Measurements from ENCODE around the gene B3GAT1. TPM values are rescaled to one million over a fixed set of nuclear protein-coding genes. Genes with fewer than 3 reads are reported as not detected.

B3GAT1 gene
- total and polyA plus RNA-seq, 2 donors (not counting 1 experiment from before 2014, with no cell fraction given): under 0.01 TPM; not detected in 1

DNA sequence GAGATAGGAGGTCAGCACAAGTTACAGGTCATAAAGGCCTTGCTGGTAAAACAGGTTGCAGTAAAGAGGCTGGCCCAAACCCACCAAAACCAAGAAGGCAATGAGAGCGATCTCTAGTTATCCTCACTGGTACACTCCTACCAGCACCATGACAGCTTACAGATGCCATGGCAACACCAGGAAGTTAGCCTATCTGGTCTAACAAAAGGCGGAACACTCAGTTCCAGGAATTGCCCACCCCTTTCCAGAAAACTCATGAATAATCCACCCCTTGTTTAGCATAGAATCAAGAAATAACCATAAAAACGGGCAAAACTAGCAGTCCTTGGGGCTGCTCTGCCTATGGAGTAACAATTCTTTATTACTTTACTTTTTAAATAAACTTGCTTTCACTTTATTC is 43.5 kb upstream of the B3GAT1 start:
- no peak for DNase-seq (ENCODE audit: low read depth in 2 of 2)
- Histone ChIP-seq H4K20me1 (ENCODE audit: control insufficient read depth, extremely low read depth, insufficient read depth, low read length) (no peaks in the 10 kb centered on the region), H3K9me3 (ENCODE audit: control insufficient read depth, insufficient read depth, low read depth, low read length) (no peaks in the 10 kb centered on the region), H3K9ac (ENCODE audit: insufficient read depth, low read length) (no peak overlapping the region), H3K4me2 (ENCODE audit: extremely low read depth, insufficient read depth, low read length) (no peak overlapping the region), H3K36me3 (ENCODE audit: control insufficient read depth, insufficient read depth, low read length) (no peaks in the 10 kb centered on the region), H2AFZ (ENCODE audit: low read length) (no peak overlapping the region), H3K27me3 (ENCODE audit: control insufficient read depth, insufficient read depth, low read length) (no peaks in the 10 kb centered on the region), H3K4me3 (replicated peaks in 1 of 4; ENCODE audit: control extremely low read depth in 1 of 4, insufficient read depth in 1 of 4, low read depth in 3 of 4, low read length in 4 of 4) (no peak overlapping the region), H3K79me2 (ENCODE audit: control insufficient read depth, insufficient read depth, low read length) (no peaks in the 10 kb centered on the region), H3K27ac (ENCODE audit: insufficient read depth, low read length) (no peak overlapping the region), H3K4me1 (ENCODE audit: control insufficient read depth, extremely low read depth, insufficient read depth, low read length) (no peaks in the 10 kb centered on the region)
- TF ChIP-seq, protein P1, sequence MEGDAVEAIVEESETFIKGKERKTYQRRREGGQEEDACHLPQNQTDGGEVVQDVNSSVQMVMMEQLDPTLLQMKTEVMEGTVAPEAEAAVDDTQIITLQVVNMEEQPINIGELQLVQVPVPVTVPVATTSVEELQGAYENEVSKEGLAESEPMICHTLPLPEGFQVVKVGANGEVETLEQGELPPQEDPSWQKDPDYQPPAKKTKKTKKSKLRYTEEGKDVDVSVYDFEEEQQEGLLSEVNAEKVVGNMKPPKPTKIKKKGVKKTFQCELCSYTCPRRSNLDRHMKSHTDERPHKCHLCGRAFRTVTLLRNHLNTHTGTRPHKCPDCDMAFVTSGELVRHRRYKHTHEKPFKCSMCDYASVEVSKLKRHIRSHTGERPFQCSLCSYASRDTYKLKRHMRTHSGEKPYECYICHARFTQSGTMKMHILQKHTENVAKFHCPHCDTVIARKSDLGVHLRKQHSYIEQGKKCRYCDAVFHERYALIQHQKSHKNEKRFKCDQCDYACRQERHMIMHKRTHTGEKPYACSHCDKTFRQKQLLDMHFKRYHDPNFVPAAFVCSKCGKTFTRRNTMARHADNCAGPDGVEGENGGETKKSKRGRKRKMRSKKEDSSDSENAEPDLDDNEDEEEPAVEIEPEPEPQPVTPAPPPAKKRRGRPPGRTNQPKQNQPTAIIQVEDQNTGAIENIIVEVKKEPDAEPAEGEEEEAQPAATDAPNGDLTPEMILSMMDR (conservative IDR thresholded peaks at IDR 0.05 in 1 of 2, IDR thresholded peaks at IDR 0.05 in 1 of 2; ENCODE audit: low read depth in 1 of 2, low read length in 2 of 2): no peak
- no peak for TF ChIP-seq EZH2 (IDR thresholded peaks at IDR 0.05; ENCODE audit: low read length, missing control alignments)

DNA sequence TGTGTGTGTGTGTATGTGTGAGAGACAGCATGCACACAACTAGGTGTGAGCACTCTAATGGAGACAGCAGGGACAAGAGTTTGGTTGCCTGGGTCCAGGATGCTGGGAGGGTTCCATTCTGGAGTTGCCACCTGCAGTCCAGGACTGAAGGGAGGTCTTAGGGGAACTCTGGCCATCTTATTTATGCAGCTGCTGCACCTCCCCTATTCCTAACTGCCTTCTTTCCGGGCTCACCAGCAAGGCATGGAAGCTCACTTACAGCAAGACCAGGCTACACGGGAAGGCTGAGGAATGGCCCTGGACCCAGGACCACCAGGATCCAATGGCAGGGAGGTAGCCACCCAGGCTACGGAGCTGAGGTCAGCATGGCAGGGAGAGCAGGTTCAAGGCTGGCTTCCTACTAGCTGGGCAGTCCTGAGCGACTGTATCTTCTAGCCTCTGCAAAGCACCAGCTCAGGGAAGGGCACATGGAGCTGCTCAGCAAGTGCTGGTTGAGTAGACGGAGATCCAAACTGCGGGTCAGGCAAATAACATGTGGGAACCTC is 42.2 kb upstream of the B3GAT1 start:
- no peak overlapping the region for H3K4me2 ChIP-seq (ENCODE audit: extremely low read depth, insufficient read depth, low read length)
- no peaks in the 10 kb centered on the region for H4K20me1 ChIP-seq (ENCODE audit: control insufficient read depth, extremely low read depth, insufficient read depth, low read length)
- no peaks in the 10 kb centered on the region for H3K36me3 ChIP-seq (ENCODE audit: control insufficient read depth, insufficient read depth, low read length)
- TF ChIP-seq EZH2 (IDR thresholded peaks at IDR 0.05; ENCODE audit: low read length, missing control alignments): no peak
- TF ChIP-seq, protein P1 (conservative IDR thresholded peaks at IDR 0.05 in 1 of 2, IDR thresholded peaks at IDR 0.05 in 1 of 2; ENCODE audit: low read depth in 1 of 2, low read length in 2 of 2): no peak
- no peak overlapping the region for H3K27ac ChIP-seq (ENCODE audit: insufficient read depth, low read length)
- H2AFZ ChIP-seq (ENCODE audit: low read length): no peak overlapping the region
- DNase-seq (ENCODE audit: low read depth in 2 of 2): no peak
- no peaks in the 10 kb centered on the region for H3K27me3 ChIP-seq (ENCODE audit: control insufficient read depth, insufficient read depth, low read length)
- H3K9ac ChIP-seq (ENCODE audit: insufficient read depth, low read length): no peak overlapping the region
- H3K4me3 ChIP-seq (replicated peaks in 1 of 4; ENCODE audit: control extremely low read depth in 1 of 4, insufficient read depth in 1 of 4, low read depth in 3 of 4, low read length in 4 of 4): no peak overlapping the region
- H3K9me3 ChIP-seq (ENCODE audit: control insufficient read depth, insufficient read depth, low read depth, low read length): no peaks in the 10 kb centered on the region
- H3K4me1 ChIP-seq (ENCODE audit: control insufficient read depth, extremely low read depth, insufficient read depth, low read length): no peaks in the 10 kb centered on the region
- H3K79me2 ChIP-seq (ENCODE audit: control insufficient read depth, insufficient read depth, low read length): no peaks in the 10 kb centered on the region

DNA sequence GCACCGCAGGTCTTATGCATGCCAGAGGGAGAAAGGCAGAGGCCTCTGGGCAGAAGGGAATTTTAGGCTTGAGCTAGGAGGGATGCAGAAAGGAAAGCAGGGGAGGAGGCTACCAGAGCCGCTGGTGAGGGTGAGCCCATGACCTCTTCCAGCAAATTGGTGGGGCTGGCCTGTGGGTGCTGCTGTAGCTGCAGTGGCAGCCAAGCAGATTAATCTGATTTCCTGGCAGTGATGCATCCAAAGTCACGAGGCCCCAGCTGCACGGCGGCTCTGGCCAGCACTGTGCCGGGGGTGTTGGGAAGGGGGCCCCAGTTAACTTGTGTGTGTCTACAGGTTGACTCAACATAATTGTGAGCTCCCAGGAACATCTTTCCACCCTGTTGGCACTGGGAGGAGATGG is 41.4 kb upstream of the B3GAT1 start:
- no peak overlapping the region for H3K27ac ChIP-seq (ENCODE audit: insufficient read depth, low read length)
- no peaks in the 10 kb centered on the region for H3K4me1 ChIP-seq (ENCODE audit: control insufficient read depth, extremely low read depth, insufficient read depth, low read length)
- no peaks in the 10 kb centered on the region for H3K36me3 ChIP-seq (ENCODE audit: control insufficient read depth, insufficient read depth, low read length)
- DNase-seq (ENCODE audit: low read depth in 2 of 2): no peak
- no peaks in the 10 kb centered on the region for H3K79me2 ChIP-seq (ENCODE audit: control insufficient read depth, insufficient read depth, low read length)
- no peaks in the 10 kb centered on the region for H3K9me3 ChIP-seq (ENCODE audit: control insufficient read depth, insufficient read depth, low read depth, low read length)
- no peak overlapping the region for H3K4me3 ChIP-seq (replicated peaks in 1 of 4; ENCODE audit: control extremely low read depth in 1 of 4, insufficient read depth in 1 of 4, low read depth in 3 of 4, low read length in 4 of 4)
- H4K20me1 ChIP-seq (ENCODE audit: control insufficient read depth, extremely low read depth, insufficient read depth, low read length): no peaks in the 10 kb centered on the region
- no peak overlapping the region for H2AFZ ChIP-seq (ENCODE audit: low read length)
- H3K27me3 ChIP-seq (ENCODE audit: control insufficient read depth, insufficient read depth, low read length): no peaks in the 10 kb centered on the region
- TF ChIP-seq, protein P1 (conservative IDR thresholded peaks at IDR 0.05 in 1 of 2, IDR thresholded peaks at IDR 0.05 in 1 of 2; ENCODE audit: low read depth in 1 of 2, low read length in 2 of 2): no peak
- no peak for TF ChIP-seq EZH2 (IDR thresholded peaks at IDR 0.05; ENCODE audit: low read length, missing control alignments)
- H3K9ac ChIP-seq (ENCODE audit: insufficient read depth, low read length): no peak overlapping the region
- no peak overlapping the region for H3K4me2 ChIP-seq (ENCODE audit: extremely low read depth, insufficient read depth, low read length)

Data from fibroblast of lung (primary cell).